ENCODE results near the gene IFT25. TPM values are rescaled to one million over a fixed set of nuclear protein-coding genes. Genes with fewer than 3 reads are reported as not detected.

The IFT25 gene
- total RNA-seq, 4 donors from 2014 or later = 17.7 to 27.1 (median 21.3) TPM

GRCh38 chr1:53964109-53964508 is 18.6 kb upstream of the IFT25 start:
- no peak for TF ChIP-seq EP300 (IDR thresholded peaks at IDR 0.05)
- TF ChIP-seq POLR2A (IDR thresholded peaks at IDR 0.05) = no peak
- TF ChIP-seq CTCF (IDR thresholded peaks at IDR 0.05) = no peak
- TF ChIP-seq POLR2AphosphoS5 (IDR thresholded peaks at IDR 0.05) = no peak
- Histone ChIP-seq H3K4me1 (peaks cover 0 to 4% (median 0%) of the 10 kb centered on the region in 3 donors), H3K9me3 (no peaks in the 10 kb centered on the region), H3K36me3 (peaks cover 13 to 98% of the 10 kb centered on the region in 2 donors), H3K27me3 (no peaks in the 10 kb centered on the region), H3K4me3 (no peak overlapping the region), H3K27ac (no peak overlapping the region)
- no peak for ATAC-seq
- 45 to 52% methylated on average over 5 of the region's 5 CpGs for WGBS, 2 donors (ENCODE audit: low coverage in 1 of 2)

- Histone ChIP-seq H3K4me3 (no peak overlapping the region), H3K4me1 (peaks cover 0 to 4% (median 0%) of the 10 kb centered on the region in 3 donors), H3K36me3 (peaks cover 13 to 98% of the 10 kb centered on the region in 2 donors), H3K9me3 (no peaks in the 10 kb centered on the region), H3K27ac (no peak overlapping the region), H3K27me3 (no peaks in the 10 kb centered on the region)
- TF ChIP-seq POLR2AphosphoS5 (IDR thresholded peaks at IDR 0.05) = no peak
- no peak for TF ChIP-seq CTCF (IDR thresholded peaks at IDR 0.05)
- no peak for TF ChIP-seq EP300 (IDR thresholded peaks at IDR 0.05)
- TF ChIP-seq POLR2A (IDR thresholded peaks at IDR 0.05) = no peak
- 71 to 83% methylated on average over 1 to 4 of the region's 4 CpGs for WGBS, 2 donors (ENCODE audit: low coverage in 1 of 2)
- ATAC-seq = no peak
Observed at GRCh38 chr1:53963460-53963859, 18.0 kb upstream of the IFT25 start.

GRCh38 chr1:53962395-53962794 is 16.9 kb upstream of the IFT25 start:
- WGBS, 2 donors (ENCODE audit: low coverage in 1 of 2) = 83 to 90% methylated on average over 4 of the region's 4 CpGs
- ATAC-seq = no peak
- Histone ChIP-seq H3K27me3 (no peaks in the 10 kb centered on the region), H3K27ac (no peak overlapping the region), H3K4me3 (no peak overlapping the region), H3K4me1 (peaks cover 0 to 8% (median 1%) of the 10 kb centered on the region in 3 donors), H3K9me3 (no peaks in the 10 kb centered on the region), H3K36me3 (peaks cover 13 to 93% of the 10 kb centered on the region in 2 donors)
- TF ChIP-seq POLR2A (IDR thresholded peaks at IDR 0.05) = no peak
- TF ChIP-seq EP300 (IDR thresholded peaks at IDR 0.05) = no peak
- TF ChIP-seq POLR2AphosphoS5 (IDR thresholded peaks at IDR 0.05) = no peak
- no peak for TF ChIP-seq CTCF (IDR thresholded peaks at IDR 0.05)

- TF ChIP-seq CTCF (IDR thresholded peaks at IDR 0.05) (peak; percentile 36 to 55 (median 51)), EP300 (IDR thresholded peaks at IDR 0.05) (no peak), POLR2AphosphoS5 (IDR thresholded peaks at IDR 0.05) (no peak), POLR2A (IDR thresholded peaks at IDR 0.05) (no peak)
- no peaks in the 10 kb centered on the region for H3K27me3 ChIP-seq
- no peak overlapping the region for H3K4me3 ChIP-seq
- H3K27ac ChIP-seq = no peak overlapping the region
- peaks cover 0 to 25% (median 8%) of the 10 kb centered on the region in 3 donors for H3K4me1 ChIP-seq
- peaks cover 8 to 67% of the 10 kb centered on the region in 2 donors for H3K36me3 ChIP-seq
- no peaks in the 10 kb centered on the region for H3K9me3 ChIP-seq
- no peak for ATAC-seq
Observed at GRCh38 chr1:53959664-53960250, 14.3 kb upstream of the IFT25 start.

GRCh38 chr1:53957194-53957818 is 11.8 kb upstream of the IFT25 start:
- Histone ChIP-seq H3K4me1 (peaks cover 2 to 42% (median 8%) of the 10 kb centered on the region in 3 donors), H3K4me3 (no peak overlapping the region), H3K36me3 (peaks cover 3 to 64% of the 10 kb centered on the region in 2 donors), H3K9me3 (no peaks in the 10 kb centered on the region), H3K27ac (peak overlapping the region in 3 of 4 donors; percentile 41 to 67 (median 65)), H3K27me3 (no peaks in the 10 kb centered on the region)
- WGBS, 2 donors (ENCODE audit: low coverage in 1 of 2) = 30 to 33% methylated on average over 3 of the region's 3 CpGs
- peak; percentile 81 for ATAC-seq
- TF ChIP-seq POLR2AphosphoS5 (IDR thresholded peaks at IDR 0.05) (no peak), CTCF (IDR thresholded peaks at IDR 0.05) (no peak), POLR2A (IDR thresholded peaks at IDR 0.05) (no peak), EP300 (IDR thresholded peaks at IDR 0.05) (no peak)

Measured in gastroesophageal sphincter (tissue), 4 donors.